Mucosa of descending colon (tissue), 3 donors: ENCODE measurements around the gene AP1S3. TPM values are rescaled to one million over a fixed set of nuclear protein-coding genes. Genes with fewer than 3 reads are reported as not detected.

Experiments used
- ATAC-seq: fragments of 200-7000 bp; cut with Tn5 transposase; one replicate; pipeline ENCODE4 v1.9.1; 2020; ENCODE audit warnings: mild to moderate bottlenecking, moderate library complexity
- DNase-seq, 3 donors: peaks; one replicate each; pipeline ENCODE4 v3.0.0-alpha.2; 2020
- H3K36me3 ChIP-seq: fragments of 200-600 bp; one replicate; pipeline ENCODE4 v1.8.0; 2021; ENCODE audit warnings: low read depth, mild to moderate bottlenecking
- H3K4me1 ChIP-seq: fragments of 200-600 bp; one replicate; pipeline ENCODE4 v1.8.0; 2021; ENCODE audit warnings: low read depth, mild to moderate bottlenecking
- H3K4me3 ChIP-seq: fragments of 200-600 bp; one replicate; pipeline ENCODE4 v1.8.0; 2021; ENCODE audit warnings: mild to moderate bottlenecking
- H3K9me3 ChIP-seq: fragments of 200-600 bp; one replicate; pipeline ENCODE4 v1.8.0; 2021; ENCODE audit warnings: mild to moderate bottlenecking
- CTCF ChIP-seq: fragments of 200-600 bp; IDR thresholded peaks from one replicate; pipeline ENCODE4 v1.8.0; 2022; ENCODE audit warnings: antibody characterized with exemption, mild to moderate bottlenecking
- intact Hi-C, 2 donors: fragments of 100-400 bp; cut with DNase I in 1 of 2; cut with micrococcal nuclease in 1 of 2; formaldehyde crosslinking; loops; one replicate each; pipeline versions ENCODE4 v1.11.0 to v1.11.1; 2022; cut with DNase I, micrococcal nuclease
- total RNA-seq, 3 donors: library from RNA; stranded (reverse); fragmentation: NEBNext Ultra II Directional in 2 of 3; extraction: Animal tissue kit (Norgen Biotek cat#: 25700) in 2 of 3; gene quantifications; one replicate each; pipeline versions ENCODE4 v1.2.1 to v1.2.4, GENCODE V29; 2021 to 2023
- donor health status: DM: no; HTN: no; CAD: no; lungs with moderate emphysema.
- donor health status: DM: no; HTN: no; CAD: no.
- donor health status: DM: no; HTN: yes; CAD: no.

AP1S3 gene
- total RNA-seq, 3 donors from 2014 or later: 3.5 to 8.6 (median 5.0) TPM

- intact Hi-C loops: no loop called here
- no peak overlapping the region for H3K4me3 ChIP-seq
- no peaks in the 10 kb centered on the region for H3K4me1 ChIP-seq
- no peak for TF ChIP-seq CTCF
- no peaks in the 10 kb centered on the region for H3K9me3 ChIP-seq
- ATAC-seq (no peak), DNase-seq (no peak)
- H3K36me3 ChIP-seq: no peaks in the 10 kb centered on the region
These were observed 79.1 kb downstream of the AP1S3 start for GRCh38 chr2:223758131-223758840.

GRCh38 chr2:223753940-223754339 is 83.4 kb downstream of the AP1S3 start:
- intact Hi-C loops: no loop called here
- Histone ChIP-seq H3K36me3 (no peaks in the 10 kb centered on the region), H3K9me3 (no peaks in the 10 kb centered on the region), H3K4me3 (no peak overlapping the region), H3K4me1 (no peaks in the 10 kb centered on the region)
- DNase-seq: no peak
- no peak for TF ChIP-seq CTCF
- no peak for ATAC-seq

GRCh38 chr2:223751012-223751411 is 86.4 kb downstream of the AP1S3 start:
- no peaks in the 10 kb centered on the region for H3K36me3 ChIP-seq
- H3K4me1 ChIP-seq: no peaks in the 10 kb centered on the region
- intact Hi-C loops: no loop called here
- DNase-seq (no peak), ATAC-seq (no peak)
- H3K9me3 ChIP-seq: no peaks in the 10 kb centered on the region
- no peak for TF ChIP-seq CTCF
- H3K4me3 ChIP-seq: no peak overlapping the region

GRCh38 chr2:223747392-223748042 is 89.9 kb downstream of the AP1S3 start:
- ATAC-seq: no peak
- Histone ChIP-seq H3K9me3 (no peaks in the 10 kb centered on the region), H3K36me3 (no peaks in the 10 kb centered on the region), H3K4me1 (no peaks in the 10 kb centered on the region), H3K4me3 (no peak overlapping the region)
- intact Hi-C loops: no loop called here
- TF ChIP-seq CTCF: no peak
- DNase-seq: no peak

- Histone ChIP-seq H3K36me3 (no peaks in the 10 kb centered on the region), H3K9me3 (no peaks in the 10 kb centered on the region), H3K4me1 (no peaks in the 10 kb centered on the region), H3K4me3 (no peak overlapping the region)
- intact Hi-C loops: no loop called here
- ATAC-seq (no peak), DNase-seq (no peak)
- TF ChIP-seq CTCF: no peak
These were observed 90.8 kb downstream of the AP1S3 start for GRCh38 chr2:223746611-223747010.
